HG03139 (cell line): Measurements from ENCODE around the gene COL19A1.
A peak's percentile ranks its signal among the peaks of the same experiment; 100 is the strongest.

Source experiments
- ATAC-seq: cut with Tn5 transposase; IDR thresholded peaks from one replicate; pipeline ENCODE4 v1.9.1; 2021; ENCODE audit not compliant: unreplicated experiment

Gene COL19A1

GRCh38 chr6:70215460-70216108, 349.2 kb downstream of the COL19A1 start:
- no peak for ATAC-seq

DNA sequence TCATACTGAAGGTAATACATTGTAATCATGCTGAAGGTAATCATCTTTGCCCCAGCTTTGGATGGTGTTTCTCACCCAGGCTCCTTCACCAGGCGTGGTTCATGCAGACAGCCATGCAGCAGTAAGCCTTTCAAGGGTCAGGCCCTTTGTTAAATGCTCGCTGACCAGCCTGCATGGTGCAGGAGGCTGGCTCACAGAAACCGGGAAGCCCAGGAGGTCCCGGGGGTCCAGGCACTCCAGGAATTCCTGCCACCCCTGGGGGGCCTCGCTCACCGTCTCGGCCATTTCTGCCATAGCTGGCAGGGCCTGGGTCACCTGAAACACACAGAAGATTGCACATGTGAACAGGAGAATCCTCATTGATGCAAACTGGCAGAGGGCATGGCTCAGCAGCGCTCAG, 350.4 kb downstream of the COL19A1 start:
- no peak for ATAC-seq

GRCh38 chr6:70219943-70220613, 353.7 kb downstream of the COL19A1 start:
- ATAC-seq, result no peak

- ATAC-seq, result peak; percentile 59
Measured at GRCh38 chr6:70221025-70221714, 354.8 kb downstream of the COL19A1 start.

DNA sequence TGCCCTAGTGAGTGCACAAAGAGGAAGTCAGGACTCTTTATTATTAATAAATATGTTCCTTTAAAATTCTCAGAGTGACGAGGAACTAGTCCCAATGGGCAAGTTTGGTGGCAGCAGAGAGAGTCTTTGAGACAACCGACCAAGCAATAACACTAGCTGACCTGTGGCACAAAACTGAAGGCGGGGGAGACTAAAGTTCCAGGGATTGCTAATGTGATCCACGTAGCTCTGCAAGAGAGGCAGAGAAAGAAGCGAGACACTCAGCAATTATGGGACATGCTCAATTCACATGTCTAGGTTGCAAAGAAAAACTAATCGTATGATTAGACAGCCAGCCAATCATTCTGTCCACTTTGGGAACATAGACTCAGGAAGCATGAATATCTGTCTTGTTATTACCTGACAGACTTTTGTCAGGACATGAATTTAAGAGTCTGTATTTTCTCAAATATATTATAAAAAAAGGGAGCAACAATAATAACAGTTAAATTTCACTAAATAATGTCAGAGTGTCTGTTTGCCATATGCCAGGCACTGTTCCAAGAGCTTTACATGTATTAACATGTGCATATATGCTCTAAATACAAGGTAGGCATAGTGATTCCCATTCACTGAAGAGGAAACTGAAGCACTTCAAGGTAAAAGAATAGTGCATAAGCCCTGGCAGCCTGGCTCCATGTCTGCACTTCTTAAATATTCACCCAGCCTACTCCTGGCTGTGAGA, 355.5 kb downstream of the COL19A1 start:
- no peak for ATAC-seq

DNA sequence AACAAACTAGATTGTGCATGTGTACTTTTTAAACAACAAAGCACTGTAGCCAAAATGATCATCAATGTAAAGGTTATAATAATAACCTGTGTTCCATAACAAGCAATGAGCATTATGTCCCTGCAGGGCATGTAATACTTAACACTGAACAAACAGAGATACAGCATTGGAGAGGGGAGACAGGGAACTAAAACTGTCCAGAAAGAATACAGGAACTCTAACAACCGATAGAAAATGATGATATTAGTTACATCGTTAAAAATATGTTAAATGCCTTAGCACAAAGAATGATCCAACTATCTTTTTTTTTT, 356.0 kb downstream of the COL19A1 start:
- no peak for ATAC-seq

- no peak for ATAC-seq
Measured at GRCh38 chr6:70225055-70225454, 358.7 kb downstream of the COL19A1 start.

- no peak for ATAC-seq
Measured at GRCh38 chr6:70231311-70231710, 365.0 kb downstream of the COL19A1 start.

- ATAC-seq, result no peak
Measured at GRCh38 chr6:70234561-70235236, 368.3 kb downstream of the COL19A1 start.

GRCh38 chr6:70236343-70236742, 370.0 kb downstream of the COL19A1 start:
- ATAC-seq, result no peak

DNA sequence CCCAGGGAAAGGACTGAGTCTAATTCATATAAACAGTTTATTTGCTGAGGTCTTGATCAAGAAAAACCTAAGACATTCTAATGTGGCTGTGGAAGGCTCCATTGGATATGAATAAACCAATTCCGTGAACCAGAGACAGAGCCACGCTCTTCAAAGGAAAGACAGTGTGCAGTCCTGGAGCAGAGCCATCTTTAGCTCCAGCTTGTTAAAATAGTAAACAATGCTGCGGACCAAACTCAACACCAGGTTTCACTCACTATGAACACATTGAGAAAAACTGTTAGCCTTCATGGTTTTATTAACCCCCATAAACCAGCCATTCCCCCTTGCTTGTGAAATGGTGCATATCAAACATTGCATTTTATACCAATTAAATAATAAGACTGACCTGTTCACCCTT, 374.7 kb downstream of the COL19A1 start:
- ATAC-seq, result no peak

DNA sequence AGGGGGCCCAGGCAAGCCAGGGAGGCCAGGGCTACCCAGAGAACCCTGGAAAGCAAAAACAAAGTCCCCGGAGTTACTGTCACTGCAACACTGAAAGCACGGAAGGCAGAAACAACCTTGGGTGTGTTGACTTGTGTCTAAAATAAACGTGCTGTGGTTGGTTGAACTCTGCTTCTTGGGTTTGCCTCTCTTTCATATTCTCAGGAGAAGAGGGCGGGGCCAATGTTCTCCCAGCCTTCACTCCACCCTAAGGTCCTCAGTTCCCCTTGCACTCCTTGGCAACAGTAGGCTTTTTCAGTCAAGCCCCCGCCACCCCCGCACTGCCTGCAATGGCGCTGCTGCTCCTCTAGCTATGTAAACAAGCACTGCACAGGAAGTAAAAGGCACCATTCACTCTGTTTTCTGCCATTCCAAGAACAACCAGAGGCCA, 375.6 kb downstream of the COL19A1 start:
- no peak for ATAC-seq

DNA sequence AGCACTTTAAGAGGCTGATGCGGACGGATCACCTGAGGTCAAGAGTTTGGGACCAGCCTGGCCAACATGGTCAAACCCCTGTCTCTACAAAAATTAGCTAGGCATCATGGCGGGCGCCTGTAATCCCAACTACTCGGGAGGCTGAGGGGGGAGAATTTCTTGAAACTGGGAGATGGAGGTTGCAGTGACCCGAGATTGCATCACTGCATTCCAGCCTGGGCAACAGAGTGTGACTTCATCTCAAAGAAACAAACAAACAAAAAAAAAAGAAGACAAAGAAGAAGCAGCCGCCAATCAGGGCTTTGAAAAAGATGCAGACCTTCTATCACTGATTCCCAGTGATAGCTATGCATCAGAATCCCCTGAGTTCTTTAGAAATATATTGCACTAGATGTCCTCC, 379.8 kb downstream of the COL19A1 start:
- no peak for ATAC-seq

- ATAC-seq, result no peak
Measured at GRCh38 chr6:70252604-70253003, 386.2 kb downstream of the COL19A1 start.

DNA sequence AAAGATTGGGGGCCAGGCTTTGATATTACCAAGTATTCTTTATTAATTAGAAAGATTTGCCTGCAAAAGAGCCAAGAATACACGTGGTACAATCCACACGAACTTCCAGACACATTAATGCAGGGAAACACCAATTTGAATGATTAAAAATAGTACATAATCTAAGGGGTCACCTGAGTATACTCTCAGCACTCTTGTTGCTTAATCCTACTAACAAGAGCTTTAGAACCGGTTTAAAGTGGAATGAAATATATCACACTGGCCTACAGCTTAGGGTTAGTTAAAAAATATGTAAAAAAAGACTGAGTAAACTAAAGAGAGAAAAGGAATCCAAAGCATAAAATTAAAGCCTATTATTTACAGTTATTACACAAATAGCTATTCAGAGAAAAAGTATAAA, 387.6 kb downstream of the COL19A1 start:
- ATAC-seq, result no peak

- ATAC-seq, result no peak
Measured at GRCh38 chr6:70254784-70255183, 388.4 kb downstream of the COL19A1 start.

GRCh38 chr6:70257768-70258273, 391.5 kb downstream of the COL19A1 start:
- no peak for ATAC-seq

GRCh38 chr6:70258483-70258882, 392.1 kb downstream of the COL19A1 start:
- ATAC-seq, result no peak
